Osteoblast (primary cell): ENCODE measurements around the gene CCDC116. TPM values are rescaled to one million over a fixed set of nuclear protein-coding genes. Genes with fewer than 3 reads are reported as not detected.
"Not testable (repeated sequence)": the region's sequence is repeated elsewhere in the genome, so short reads cannot be mapped to it uniquely, and the experiment has no call there.

Experiments used
- DNase-seq: peaks from one replicate; pipeline ENCODE4 v3.0.0; 2011; ENCODE audit warnings: low spot score, mixed read lengths; ENCODE audit not compliant: insufficient read length; ENCODE audit errors: missing footprints
- H2AFZ ChIP-seq: 2 replicates; pipeline ENCODE4 v1.6.0; 2011; ENCODE audit warnings: mild to moderate bottlenecking, low read length
- H3K27ac ChIP-seq: 2 replicates; pipeline ENCODE4 v1.5.1; 2011; ENCODE audit warnings: mild to moderate bottlenecking, low read depth, low read length, moderate library complexity
- H3K27me3 ChIP-seq: 2 replicates; pipeline ENCODE4 v1.6.0; 2012; ENCODE audit warnings: mild to moderate bottlenecking, control low read depth, inconsistent platforms, low read length, moderate library complexity; ENCODE audit not compliant: insufficient read depth
- H3K36me3 ChIP-seq: 2 replicates; pipeline ENCODE4 v1.5.1; 2011; ENCODE audit warnings: mild to moderate bottlenecking, low read length, control low read depth, moderate library complexity; ENCODE audit not compliant: insufficient read depth
- H3K4me1 ChIP-seq: 2 replicates; pipeline ENCODE4 v1.5.1; 2011; ENCODE audit warnings: mild to moderate bottlenecking, low read length, control low read depth, moderate library complexity; ENCODE audit not compliant: insufficient read depth
- H3K4me2 ChIP-seq: 2 replicates; pipeline ENCODE4 v1.6.0; 2011; ENCODE audit warnings: mild to moderate bottlenecking, low read length; ENCODE audit not compliant: insufficient read depth
- H3K4me3 ChIP-seq: fragments of 200-600 bp; sonication (generic); 3 replicates; pipeline ENCODE4 v1.5.1; 2012; ENCODE audit warnings: mild to moderate bottlenecking, low read length, inconsistent platforms; ENCODE audit not compliant: insufficient read depth
- H3K79me2 ChIP-seq: 2 replicates; pipeline ENCODE4 v1.6.0; 2012; ENCODE audit warnings: mild to moderate bottlenecking, low read length, control low read depth, inconsistent platforms; ENCODE audit not compliant: insufficient read depth
- H3K9me3 ChIP-seq: 2 replicates; pipeline ENCODE4 v1.5.1; 2011; ENCODE audit warnings: low read depth, low read length, control low read depth
- H4K20me1 ChIP-seq: 2 replicates; pipeline ENCODE4 v1.6.0; 2012; ENCODE audit warnings: mild to moderate bottlenecking, low read length, control low read depth; ENCODE audit not compliant: insufficient read depth
- total RNA-seq: library from RNA; depleted of rRNA; stranded (reverse); fragments of >200 nt; gene quantifications from 2 replicates; pipeline ENCODE4 v1.2.3, GENCODE V29; 2012
- TF ChIP-seq, protein P1 (sequence below): IDR thresholded peaks from 2 replicates; pipeline ENCODE4 v1.5.1; 2011; ENCODE audit warnings: mild to moderate bottlenecking, low read depth, low read length, moderate library complexity; ENCODE audit errors: extremely low read depth

CCDC116 gene
- total RNA-seq, 1 donor, result 0.36 TPM

DNA sequence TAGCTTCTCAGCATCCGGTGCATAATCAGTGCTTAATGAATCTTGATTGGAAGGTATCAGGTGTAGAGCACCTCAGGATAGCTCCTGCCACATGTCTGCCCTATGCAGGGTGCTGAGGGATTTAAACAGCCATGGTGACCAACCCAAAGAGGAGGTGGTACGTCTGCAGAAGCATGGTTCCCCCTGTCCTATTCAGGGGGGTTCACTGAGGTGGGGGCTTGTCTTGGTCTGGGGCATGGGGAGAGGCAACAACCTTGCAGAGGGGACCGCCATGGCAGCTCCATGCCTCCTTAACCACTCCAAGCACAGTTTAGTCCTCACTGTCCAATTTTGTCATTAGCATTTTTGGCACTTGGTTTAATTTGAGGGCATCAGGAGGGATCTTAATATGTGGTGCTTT lies 40.1 kb upstream of the CCDC116 start:
- Histone ChIP-seq H3K27me3 (no peaks in the 10 kb centered on the region), H3K27ac (no peak overlapping the region), H4K20me1 (peaks cover 78% of the 10 kb centered on the region)

GRCh38 chr22:21593406-21594232 lies 38.9 kb upstream of the CCDC116 start:
- H2AFZ ChIP-seq, result no peak overlapping the region
- peaks cover 98% of the 10 kb centered on the region for H3K79me2 ChIP-seq
- no peak overlapping the region for H3K4me2 ChIP-seq
- H3K4me1 ChIP-seq, result peaks cover 14% of the 10 kb centered on the region
- no peak overlapping the region for H3K4me3 ChIP-seq
- no peak overlapping the region for H3K27ac ChIP-seq
- peaks cover 43% of the 10 kb centered on the region for H3K36me3 ChIP-seq
- DNase-seq, result no peak
- H3K9me3 ChIP-seq, result no peaks in the 10 kb centered on the region
- no peaks in the 10 kb centered on the region for H3K27me3 ChIP-seq
- TF ChIP-seq, protein P1, sequence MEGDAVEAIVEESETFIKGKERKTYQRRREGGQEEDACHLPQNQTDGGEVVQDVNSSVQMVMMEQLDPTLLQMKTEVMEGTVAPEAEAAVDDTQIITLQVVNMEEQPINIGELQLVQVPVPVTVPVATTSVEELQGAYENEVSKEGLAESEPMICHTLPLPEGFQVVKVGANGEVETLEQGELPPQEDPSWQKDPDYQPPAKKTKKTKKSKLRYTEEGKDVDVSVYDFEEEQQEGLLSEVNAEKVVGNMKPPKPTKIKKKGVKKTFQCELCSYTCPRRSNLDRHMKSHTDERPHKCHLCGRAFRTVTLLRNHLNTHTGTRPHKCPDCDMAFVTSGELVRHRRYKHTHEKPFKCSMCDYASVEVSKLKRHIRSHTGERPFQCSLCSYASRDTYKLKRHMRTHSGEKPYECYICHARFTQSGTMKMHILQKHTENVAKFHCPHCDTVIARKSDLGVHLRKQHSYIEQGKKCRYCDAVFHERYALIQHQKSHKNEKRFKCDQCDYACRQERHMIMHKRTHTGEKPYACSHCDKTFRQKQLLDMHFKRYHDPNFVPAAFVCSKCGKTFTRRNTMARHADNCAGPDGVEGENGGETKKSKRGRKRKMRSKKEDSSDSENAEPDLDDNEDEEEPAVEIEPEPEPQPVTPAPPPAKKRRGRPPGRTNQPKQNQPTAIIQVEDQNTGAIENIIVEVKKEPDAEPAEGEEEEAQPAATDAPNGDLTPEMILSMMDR, result peak; percentile 39
- H4K20me1 ChIP-seq, result peaks cover 78% of the 10 kb centered on the region

More for the DNA sequence above, 40.1 kb upstream of the CCDC116 start:
- DNase-seq, result no peak
- H3K4me2 ChIP-seq, result no peak overlapping the region
- no peak overlapping the region for H3K4me3 ChIP-seq
- H3K79me2 ChIP-seq, result peaks cover 97% of the 10 kb centered on the region
- no peak overlapping the region for H2AFZ ChIP-seq
- peaks cover 42% of the 10 kb centered on the region for H3K36me3 ChIP-seq
- TF ChIP-seq, protein P1, result no peak
- H3K9me3 ChIP-seq, result no peaks in the 10 kb centered on the region
- peaks cover 18% of the 10 kb centered on the region for H3K4me1 ChIP-seq

- DNase-seq, result peak; percentile 78
- Histone ChIP-seq H3K9me3 (no peaks in the 10 kb centered on the region), H3K4me3 (no peak overlapping the region), H3K27ac (no peak overlapping the region), H4K20me1 (peaks cover 82% of the 10 kb centered on the region), H3K36me3 (peaks cover 43% of the 10 kb centered on the region), H3K27me3 (no peaks in the 10 kb centered on the region), H3K4me1 (peaks cover 14% of the 10 kb centered on the region), H3K4me2 (no peak overlapping the region), H2AFZ (no peak overlapping the region), H3K79me2 (peaks cover 100% of the 10 kb centered on the region)
- TF ChIP-seq, protein P1, result no peak
Observed at GRCh38 chr22:21594865-21595452, 37.6 kb upstream of the CCDC116 start.

- H3K4me3 ChIP-seq, H3K4me1 ChIP-seq, H3K9me3 ChIP-seq, H3K4me2 ChIP-seq, H2AFZ ChIP-seq, H3K27me3 ChIP-seq, DNase-seq, H3K27ac ChIP-seq: not testable (repeated sequence)
- peaks cover 100% of the 10 kb centered on the region for H3K79me2 ChIP-seq
- H4K20me1 ChIP-seq, result peaks cover 68% of the 10 kb centered on the region
- peaks cover 43% of the 10 kb centered on the region for H3K36me3 ChIP-seq
Observed at GRCh38 chr22:21596356-21597135, 36.0 kb upstream of the CCDC116 start.
